NCI-H2107 treated with DMSO at 0.1 percent for 48 hours (cell line): ENCODE data around the gene PPP6R1.

Experiments used
- DNase-seq: peaks from one replicate; lab custom pipeline; 2025; ENCODE audit not compliant: unreplicated experiment; lab: John Stamatoyannopoulos, UW

PPP6R1 gene

GRCh38 chr19:55245236-55245904, 13.4 kb downstream of the PPP6R1 start:
- no peak for DNase-seq

- DNase-seq: no peak
These were observed 14.7 kb downstream of the PPP6R1 start for GRCh38 chr19:55244004-55244680.

- DNase-seq: no peak
These were observed 16.3 kb downstream of the PPP6R1 start for GRCh38 chr19:55242517-55242916.

GRCh38 chr19:55241935-55242464, 16.8 kb downstream of the PPP6R1 start:
- DNase-seq: no peak

- DNase-seq: no peak
These were observed 17.5 kb downstream of the PPP6R1 start for GRCh38 chr19:55241143-55241934.

- no peak for DNase-seq
These were observed 18.1 kb downstream of the PPP6R1 start for GRCh38 chr19:55240713-55241020.

- no peak for DNase-seq
These were observed 19.8 kb downstream of the PPP6R1 start for GRCh38 chr19:55239004-55239403.

GRCh38 chr19:55238030-55238429, 20.8 kb downstream of the PPP6R1 start:
- DNase-seq: no peak

GRCh38 chr19:55232986-55233385, 25.8 kb downstream of the PPP6R1 start:
- DNase-seq: no peak

- no peak for DNase-seq
These were observed 26.6 kb downstream of the PPP6R1 start for GRCh38 chr19:55232286-55232602.

GRCh38 chr19:55231391-55232285, 27.2 kb downstream of the PPP6R1 start:
- no peak for DNase-seq

GRCh38 chr19:55230780-55231179, 28.0 kb downstream of the PPP6R1 start:
- DNase-seq: no peak

- DNase-seq: no peak
These were observed 28.5 kb downstream of the PPP6R1 start for GRCh38 chr19:55230329-55230728.

GRCh38 chr19:55229789-55230182, 29.0 kb downstream of the PPP6R1 start:
- no peak for DNase-seq

- DNase-seq: no peak
These were observed 29.6 kb downstream of the PPP6R1 start for GRCh38 chr19:55229145-55229788.

GRCh38 chr19:55228403-55229031, 30.3 kb downstream of the PPP6R1 start, which contains the start of gene TMEM86B:
TSS of gene TMEM86B (minus strand) at chr19:55228763. CDS start at chr19:55228741, 22 bp downstream.
- no peak for DNase-seq

GRCh38 chr19:55228015-55228391, 30.8 kb downstream of the PPP6R1 start:
- DNase-seq: no peak

GRCh38 chr19:55227241-55228014, 31.4 kb downstream of the PPP6R1 start:
- no peak for DNase-seq

- DNase-seq: no peak
These were observed 32.0 kb downstream of the PPP6R1 start for GRCh38 chr19:55226788-55227187.
